GM18520 (cell line): Measurements from ENCODE around the gene CASP9.
"Not testable (repeated sequence)": the region's sequence is repeated elsewhere in the genome, so short reads cannot be mapped to it uniquely, and the experiment has no call there.

Source experiments
- ATAC-seq: cut with Tn5 transposase; IDR thresholded peaks from one replicate; pipeline ENCODE4 v1.9.1; 2021; ENCODE audit not compliant: unreplicated experiment

CASP9 gene

GRCh38 chr1:15526021-15526489, 2.0 kb upstream of the CASP9 start:
- ATAC-seq, result no peak

GRCh38 chr1:15525050-15526020, 1.3 kb upstream of the CASP9 start:
- no peak for ATAC-seq

- peak; percentile 23 for ATAC-seq
Measured at GRCh38 chr1:15524283-15525049, 451 bp upstream of the CASP9 start.

- ATAC-seq, result no peak
Measured at GRCh38 chr1:15523104-15524020, 653 bp downstream of the CASP9 start.

- ATAC-seq, result no peak
Measured at GRCh38 chr1:15522551-15522950, 1.5 kb downstream of the CASP9 start.

GRCh38 chr1:15521206-15521906, 2.7 kb downstream of the CASP9 start:
- ATAC-seq, result not testable (repeated sequence)

GRCh38 chr1:15519625-15520024, 4.4 kb downstream of the CASP9 start:
- no peak for ATAC-seq

GRCh38 chr1:15515022-15515663, 8.9 kb downstream of the CASP9 start:
- no peak for ATAC-seq

GRCh38 chr1:15514557-15514956, 9.5 kb downstream of the CASP9 start:
- ATAC-seq, result not testable (repeated sequence)

GRCh38 chr1:15513919-15514318, 10.1 kb downstream of the CASP9 start:
- no peak for ATAC-seq

- no peak for ATAC-seq
Measured at GRCh38 chr1:15513192-15513591, 10.8 kb downstream of the CASP9 start.

GRCh38 chr1:15510611-15511405, 13.2 kb downstream of the CASP9 start:
- no peak for ATAC-seq

- ATAC-seq, result no peak
Measured at GRCh38 chr1:15509586-15509985, 14.4 kb downstream of the CASP9 start.

- ATAC-seq, result no peak
Measured at GRCh38 chr1:15508700-15509487, 15.1 kb downstream of the CASP9 start.

GRCh38 chr1:15507278-15507677, 16.7 kb downstream of the CASP9 start:
- ATAC-seq, result no peak

GRCh38 chr1:15506831-15507230, 17.2 kb downstream of the CASP9 start:
- ATAC-seq, result no peak

- ATAC-seq, result no peak
Measured at GRCh38 chr1:15504436-15504835, 19.6 kb downstream of the CASP9 start.
